GM21717 (cell line): ENCODE measurements around the gene SFXN1.
"Not testable (repeated sequence)": the region's sequence is repeated elsewhere in the genome, so short reads cannot be mapped to it uniquely, and the experiment has no call there.

Experiments
- ATAC-seq: cut with Tn5 transposase; IDR thresholded peaks from one replicate; pipeline ENCODE4 v1.9.1; 2021; ENCODE audit warnings: mild to moderate bottlenecking, moderate library complexity; ENCODE audit not compliant: unreplicated experiment

The SFXN1 gene

DNA sequence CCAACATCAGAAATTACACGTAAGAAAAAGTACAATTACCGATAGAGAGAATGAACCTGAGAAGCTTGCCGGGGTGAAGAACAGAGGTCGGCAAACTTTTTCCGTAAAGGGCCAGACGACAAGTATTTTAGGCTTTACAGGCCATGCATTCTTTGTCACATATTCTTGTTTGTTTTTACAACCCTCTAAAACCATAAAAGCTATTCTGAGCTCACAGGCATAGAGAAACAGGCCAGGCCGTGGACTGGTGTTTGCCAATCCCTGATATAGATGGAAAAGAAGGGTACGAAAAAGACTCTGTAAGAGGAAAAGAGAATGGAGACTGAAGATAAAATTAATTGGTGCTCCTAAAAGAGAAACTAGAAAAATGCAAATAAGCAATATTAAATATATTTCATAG is 15.4 kb downstream of the SFXN1 start:
- ATAC-seq = no peak

- ATAC-seq = no peak
Measured at GRCh38 chr5:175494264-175495183, 16.2 kb downstream of the SFXN1 start.

DNA sequence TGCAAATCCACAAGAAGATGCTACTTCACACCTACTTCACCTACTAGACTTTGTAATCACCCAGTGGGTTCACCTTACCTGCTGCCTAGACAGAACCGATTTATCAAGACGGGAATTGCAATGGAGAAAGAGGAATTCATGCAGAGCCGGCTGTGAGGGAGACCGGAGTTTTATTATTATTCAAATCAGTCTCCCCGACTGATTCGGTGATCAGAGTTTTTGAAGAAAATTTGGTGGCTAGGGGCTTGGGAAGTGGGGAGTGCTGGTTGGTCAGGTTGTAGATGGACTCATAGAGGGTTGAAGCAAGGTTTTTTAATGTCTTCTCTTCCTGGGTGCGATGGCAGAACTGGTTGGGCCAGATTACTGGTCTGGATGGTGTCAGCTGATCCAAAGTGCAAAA is 23.4 kb downstream of the SFXN1 start:
- ATAC-seq = no peak

- ATAC-seq = not testable (repeated sequence)
Measured at GRCh38 chr5:175507671-175508070, 29.3 kb downstream of the SFXN1 start.

DNA sequence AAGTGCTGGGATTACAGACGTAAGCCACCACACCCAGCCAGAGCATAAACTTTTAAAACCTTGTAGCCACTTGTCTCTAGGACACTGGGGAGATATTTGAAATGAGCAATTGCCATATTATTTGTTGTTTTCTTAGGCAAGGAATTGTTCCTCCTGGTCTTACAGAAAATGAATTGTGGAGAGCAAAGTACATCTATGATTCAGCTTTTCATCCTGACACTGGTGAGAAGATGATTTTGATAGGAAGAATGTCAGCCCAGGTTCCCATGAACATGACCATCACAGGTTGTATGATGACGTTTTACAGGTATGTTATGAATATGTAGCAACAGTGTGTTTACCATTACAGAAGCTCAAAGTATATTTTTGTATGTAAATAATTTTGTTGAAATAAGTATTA is 30.5 kb downstream of the SFXN1 start:
- ATAC-seq = no peak

DNA sequence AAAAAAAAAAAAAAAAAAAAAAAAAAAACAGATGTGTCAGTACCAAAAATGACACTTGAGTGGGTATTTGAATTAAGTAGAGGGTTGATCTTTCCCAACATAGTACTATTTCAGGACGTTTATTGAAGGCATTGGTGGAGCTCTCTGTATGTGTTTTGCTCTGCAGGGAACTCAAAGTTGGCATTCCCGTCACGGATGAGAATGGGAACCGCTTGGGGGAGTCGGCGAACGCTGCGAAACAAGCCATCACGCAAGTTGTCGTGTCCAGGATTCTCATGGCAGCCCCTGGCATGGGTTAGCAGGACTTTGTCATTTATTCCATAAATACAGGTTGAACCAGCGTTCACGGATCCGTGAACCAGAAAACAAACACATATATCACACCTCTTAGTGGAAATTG is 34.9 kb downstream of the SFXN1 start:
- no peak for ATAC-seq

DNA sequence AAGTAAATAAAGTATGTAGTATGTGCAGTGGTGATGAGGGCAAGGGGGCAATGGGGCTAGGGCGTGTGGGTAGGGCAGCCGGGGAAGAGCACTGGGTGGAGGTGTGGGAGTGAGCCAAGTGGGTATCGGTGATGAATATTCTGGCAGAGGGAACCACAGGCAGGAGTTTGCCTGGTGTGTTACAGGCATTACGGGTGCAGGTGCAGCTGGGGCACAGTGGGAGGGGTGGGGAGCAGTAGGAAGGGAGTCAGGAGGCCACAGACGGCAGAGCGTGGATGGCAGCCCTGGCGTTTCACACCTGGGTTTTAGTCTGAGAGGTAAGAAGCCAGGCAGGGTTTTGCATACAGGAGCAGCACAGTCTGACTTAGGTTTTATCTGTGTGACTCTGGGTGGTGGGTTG is 35.4 kb downstream of the SFXN1 start:
- ATAC-seq = no peak

DNA sequence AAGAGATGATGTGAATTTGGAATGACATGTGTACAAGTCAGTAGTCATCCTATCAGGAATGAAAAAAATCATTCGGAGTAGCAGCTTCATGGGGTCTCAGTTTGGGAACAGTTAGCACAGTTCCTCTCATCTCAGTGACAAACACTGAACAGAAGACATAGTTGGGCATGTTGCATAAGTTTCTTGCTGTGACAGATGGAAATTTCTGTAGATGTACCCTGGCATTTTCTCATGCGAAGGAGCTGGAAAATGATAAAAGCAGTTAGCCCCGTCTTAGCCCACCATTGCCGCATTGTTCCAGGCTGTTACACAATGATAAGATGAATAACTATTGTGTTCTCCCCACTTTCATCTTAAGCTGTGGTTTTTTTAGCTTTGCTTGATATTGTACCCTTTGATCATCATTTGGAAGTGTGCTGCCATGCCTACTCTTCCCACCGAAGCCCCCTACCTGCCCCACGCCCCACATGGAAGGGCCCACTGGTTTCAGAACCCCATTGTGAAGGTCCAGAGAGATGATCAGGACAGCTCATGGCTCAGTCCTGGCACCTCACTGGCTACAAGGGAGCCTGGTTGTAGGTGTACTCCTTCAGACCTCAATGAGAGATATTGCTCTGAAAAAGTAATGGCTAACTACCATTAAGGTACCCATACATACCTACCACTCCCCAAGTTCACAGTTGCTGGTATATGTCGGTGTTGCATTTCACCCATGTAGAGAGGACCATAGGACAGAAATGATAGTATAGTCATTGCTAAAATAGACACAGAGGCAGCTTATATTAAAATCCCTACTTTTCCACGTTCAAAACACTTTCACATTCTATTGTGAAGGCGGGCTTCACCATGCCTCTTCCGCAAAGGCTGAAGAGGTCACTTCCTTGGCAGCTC is 38.8 kb downstream of the SFXN1 start:
- ATAC-seq = no peak

DNA sequence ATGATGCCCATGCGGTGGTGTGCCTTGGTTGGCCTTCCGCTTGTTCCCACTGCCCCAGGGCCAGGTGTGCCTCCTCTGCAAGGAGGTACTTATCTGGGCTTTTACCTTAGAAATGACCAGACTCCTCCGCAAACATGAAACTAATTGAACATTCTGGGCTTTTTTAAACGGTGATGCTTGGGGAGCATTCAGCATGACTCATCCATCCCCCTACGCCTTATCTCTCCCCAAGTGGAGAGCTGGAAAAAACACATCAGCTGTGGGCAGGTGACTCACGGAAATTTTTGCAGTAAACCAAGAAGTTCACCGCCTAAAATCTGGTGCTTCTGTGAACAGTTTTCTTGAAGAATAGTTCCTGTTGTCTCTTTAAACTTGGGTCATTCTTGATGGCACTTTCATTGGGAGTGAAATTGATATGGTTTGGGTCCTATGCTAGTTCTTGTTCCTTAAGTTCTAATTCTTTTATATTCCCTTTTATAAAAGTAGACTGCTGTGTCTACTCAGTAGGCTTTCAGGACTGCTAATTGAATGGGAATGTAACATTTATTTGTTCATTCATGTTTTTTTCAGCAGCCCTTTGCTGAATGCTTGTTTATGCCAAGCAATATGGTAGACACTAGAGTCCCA is 39.6 kb downstream of the SFXN1 start:
- no peak for ATAC-seq

DNA sequence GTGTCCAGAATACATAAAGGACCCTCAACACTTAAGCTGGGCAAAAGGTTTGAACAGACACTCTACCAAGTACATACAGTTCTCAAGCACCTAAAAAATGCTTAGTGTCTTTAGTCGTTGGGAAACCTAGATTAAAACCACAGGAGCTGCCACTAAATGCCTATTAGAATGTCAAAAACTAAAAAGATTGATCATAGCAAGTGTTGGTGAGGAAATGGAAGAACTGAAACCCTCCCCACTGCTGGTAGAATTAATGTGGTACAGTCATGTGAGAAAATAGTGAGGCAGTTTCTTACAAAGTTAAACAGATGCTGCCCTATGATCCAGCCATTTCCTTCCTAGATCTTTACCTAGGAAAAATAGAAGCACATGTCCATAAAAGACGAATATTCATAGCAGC is 40.6 kb downstream of the SFXN1 start:
- ATAC-seq = no peak

DNA sequence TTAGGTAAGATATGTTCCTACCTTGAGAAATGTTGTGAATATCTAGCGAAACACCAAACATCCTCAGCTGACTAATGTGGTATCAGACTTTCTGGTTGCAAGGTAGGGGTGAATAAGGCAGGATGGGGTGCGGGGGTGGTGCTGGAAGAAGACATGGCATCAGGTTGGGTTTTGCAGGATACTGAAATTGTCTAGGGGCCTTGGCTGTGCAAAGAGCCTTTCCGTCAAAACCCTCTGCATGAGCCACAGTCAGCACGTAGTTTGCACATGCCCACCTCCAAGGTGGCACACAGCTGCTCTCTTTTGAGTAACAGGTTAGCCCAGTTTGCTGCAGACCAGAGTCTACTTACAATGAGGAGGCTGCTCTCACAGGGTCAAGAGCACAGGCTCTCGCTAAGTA is 42.0 kb downstream of the SFXN1 start:
- no peak for ATAC-seq

GRCh38 chr5:175520873-175521272 is 42.5 kb downstream of the SFXN1 start:
- ATAC-seq = no peak

GRCh38 chr5:175521313-175521833 is 43.0 kb downstream of the SFXN1 start:
- ATAC-seq = no peak

- ATAC-seq = no peak
Measured at GRCh38 chr5:175523292-175523691, 44.9 kb downstream of the SFXN1 start.

DNA sequence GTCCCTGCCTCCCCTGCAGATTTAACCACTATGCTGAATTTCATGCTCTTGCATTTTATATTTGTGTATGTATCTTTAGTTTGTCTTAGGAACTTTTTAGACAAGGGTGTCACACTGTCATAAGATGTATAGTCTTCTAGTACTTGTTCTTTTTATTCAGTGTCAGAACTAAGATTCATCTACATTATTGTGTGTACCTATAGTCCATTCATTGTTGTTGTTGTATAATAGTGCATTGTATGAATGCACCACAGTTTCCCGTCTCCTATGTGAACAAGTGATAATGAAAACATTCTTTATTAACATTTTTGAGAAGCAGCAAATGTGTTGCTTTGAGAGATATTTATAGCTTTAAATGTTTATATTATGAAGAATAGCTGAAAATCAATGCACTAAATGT is 45.9 kb downstream of the SFXN1 start:
- no peak for ATAC-seq

DNA sequence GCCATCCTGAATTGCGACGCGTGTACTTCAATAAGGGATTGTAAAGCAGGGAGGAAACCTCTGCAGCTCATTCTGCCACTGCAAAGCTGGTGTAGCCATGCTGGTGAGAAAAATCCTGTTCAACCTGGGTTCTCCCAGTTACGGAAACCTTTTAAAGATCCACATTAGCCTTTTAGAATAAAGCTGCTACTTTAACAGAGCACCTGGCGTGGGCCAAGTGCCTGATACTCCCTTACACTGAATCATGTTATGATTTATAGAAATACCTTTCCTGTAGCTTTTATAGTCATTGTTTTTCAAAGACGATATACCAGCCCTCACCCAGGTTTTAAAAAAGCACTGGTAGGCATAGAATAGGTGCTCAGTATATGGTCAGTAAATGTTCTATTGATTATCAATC is 48.3 kb downstream of the SFXN1 start:
- ATAC-seq = no peak

- ATAC-seq = no peak
Measured at GRCh38 chr5:175531361-175531760, 53.0 kb downstream of the SFXN1 start.

DNA sequence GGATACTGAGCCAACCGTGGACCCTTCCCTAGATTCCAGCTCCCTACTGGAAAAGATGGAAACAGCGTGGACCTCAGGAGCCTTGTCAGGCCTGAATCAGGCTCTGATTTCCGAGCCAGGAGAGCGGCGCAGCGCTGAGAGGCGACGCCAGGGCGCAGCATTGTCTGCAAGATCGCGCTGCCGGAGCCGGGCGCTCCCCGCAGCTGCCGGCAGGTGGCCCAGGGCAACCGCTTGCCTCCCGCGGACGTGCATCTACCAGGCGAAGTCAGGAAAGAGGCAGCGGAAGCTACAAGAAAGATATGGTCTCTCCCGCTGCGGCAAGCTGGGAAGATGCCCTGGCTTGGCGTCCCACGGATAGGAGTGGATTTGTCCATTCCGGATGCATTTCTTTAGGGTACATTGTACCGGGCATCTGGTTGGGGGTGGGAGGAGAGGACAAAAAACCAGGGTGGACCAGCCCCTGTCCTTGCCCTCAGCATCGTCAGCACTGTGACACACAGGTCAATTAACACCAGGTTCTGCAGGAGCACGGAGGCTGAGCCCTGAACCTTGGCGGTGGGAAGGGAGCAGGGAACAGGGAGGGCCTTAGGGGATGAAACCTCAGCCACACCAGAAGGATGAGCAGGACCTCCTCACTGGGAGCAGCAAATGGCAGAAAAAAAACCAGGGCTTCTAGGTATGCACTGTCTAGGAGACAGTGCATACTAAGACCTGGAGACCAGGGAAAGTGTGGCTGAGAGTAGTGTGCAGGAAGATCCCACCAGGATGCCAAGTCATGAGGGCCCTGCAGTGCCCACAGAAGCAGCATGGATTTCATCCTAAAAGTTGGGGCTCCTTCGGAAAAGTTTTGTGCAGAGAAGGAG is 55.9 kb downstream of the SFXN1 start:
- peak; percentile 94 for ATAC-seq

DNA sequence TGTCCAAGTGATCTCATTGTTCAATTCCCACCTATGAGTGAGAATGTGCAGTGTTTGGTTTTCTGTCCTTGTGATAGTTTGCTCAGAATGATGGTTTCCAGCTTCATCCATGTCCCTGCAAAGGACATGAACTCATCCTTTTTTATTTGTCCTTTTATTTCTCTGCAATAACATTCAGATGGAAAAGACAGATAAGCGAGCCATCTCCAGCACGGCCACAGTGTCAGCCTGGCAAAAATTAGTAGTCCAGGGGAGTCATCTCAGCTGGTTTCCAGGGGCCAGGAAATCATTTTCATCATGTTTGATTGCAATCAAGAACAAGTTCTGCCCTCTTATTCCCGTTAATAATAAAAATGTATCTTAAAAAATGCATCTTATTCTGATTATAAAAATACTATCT is 57.0 kb downstream of the SFXN1 start:
- not testable (repeated sequence) for ATAC-seq

DNA sequence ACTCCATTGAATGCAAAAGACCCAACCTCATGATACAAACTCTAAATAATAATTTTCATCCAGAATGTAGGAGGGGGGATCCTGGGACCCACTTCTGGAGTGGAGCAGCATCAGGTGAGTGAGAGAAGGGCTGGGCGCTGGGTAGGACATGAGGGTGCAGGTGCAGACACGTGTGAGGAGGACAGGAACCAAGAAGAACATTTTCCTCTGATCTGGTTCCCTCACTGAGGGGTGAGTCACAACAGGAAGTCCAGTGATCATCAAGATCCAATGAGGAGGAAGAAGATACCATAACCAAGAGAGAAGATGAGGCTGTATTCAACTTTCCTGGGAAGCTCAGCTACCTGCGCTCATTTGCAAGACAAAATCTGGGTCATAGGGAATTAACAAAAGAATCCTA is 57.4 kb downstream of the SFXN1 start:
- no peak for ATAC-seq
